B cell (primary cell): ENCODE measurements around the gene CCNA2. TPM values are rescaled to one million over a fixed set of nuclear protein-coding genes. Genes with fewer than 3 reads are reported as not detected.

Experiments
- ATAC-seq: fragments of 200-7000 bp; cut with Tn5 transposase; one replicate; pipeline ENCODE4 v1.10.0; 2021; ENCODE audit warnings: low read depth, mild to moderate bottlenecking, moderate number of reproducible peaks, moderate library complexity
- CTCF ChIA-PET: fragments of 350-600 bp; sonication (Branson Sonifier 250); formaldehyde crosslinking; loops from one replicate; lab custom pipeline; 2021; ENCODE audit warnings: antibody characterized with exemption, inconsistent platforms; lab: Charles Lee
- POLR2A ChIA-PET: fragments of 350-600 bp; sonication (Branson Sonifier 250); formaldehyde crosslinking; loops from one replicate; lab custom pipeline; 2021; ENCODE audit warnings: antibody characterized with exemption; lab: Charles Lee
- DNase-seq: peaks from one replicate; pipeline ENCODE4 v3.0.0; 2013
- H2AFZ ChIP-seq: 2 replicates; pipeline ENCODE4 v1.6.1; 2012; ENCODE audit warnings: mild to moderate bottlenecking, low read depth, low read length; ENCODE audit not compliant: insufficient read depth, poor library complexity, severe bottlenecking
- H3K27ac ChIP-seq, 2 donors: 1 replicate in 1 of 2; 2 replicates in 1 of 2; pipeline ENCODE4 v1.5.1; 2012 to 2013; ENCODE audit warnings: low read length in 2 of 2, mild to moderate bottlenecking in 2 of 2, moderate library complexity in 1 of 2
- H3K27me3 ChIP-seq, 4 experiments: fragments of 200-600 bp in 1 of 4; sonication (generic) in 1 of 4; replicated peaks in 1 of 4; 1 replicate in 2 of 4; 2 replicates in 2 of 4; pipeline versions ENCODE4 v1.6.1 to v1.7.0; 2013 to 2016; ENCODE audit warnings: low read length in 3 of 4, mild to moderate bottlenecking in 2 of 4, mixed read lengths in 1 of 4, moderate library complexity in 1 of 4; ENCODE audit not compliant: insufficient read depth in 4 of 4, control insufficient read depth in 3 of 4; ENCODE audit errors: control extremely low read depth in 1 of 4
- H3K36me3 ChIP-seq, 2 experiments: replicated peaks in 1 of 2; 1 replicate in 1 of 2; 2 replicates in 1 of 2; pipeline versions ENCODE4 v1.6.1 to v1.7.1; 2013; ENCODE audit warnings: low read length in 1 of 2; ENCODE audit not compliant: insufficient read depth in 2 of 2, control insufficient read depth in 1 of 2; ENCODE audit errors: control extremely low read depth in 1 of 2, extremely low read depth in 1 of 2
- H3K4me1 ChIP-seq, 2 donors: fragments of 200-600 bp in 1 of 2; sonication (generic) in 1 of 2; 1 replicate in 1 of 2; 2 replicates in 1 of 2; pipeline versions ENCODE4 v1.5.1 to v1.6.1; 2013 to 2017; ENCODE audit warnings: low read length in 2 of 2; ENCODE audit not compliant: control insufficient read depth in 2 of 2, insufficient read depth in 2 of 2
- H3K4me2 ChIP-seq: replicated peaks from 2 replicates; pipeline ENCODE3; 2012; ENCODE audit warnings: mild to moderate bottlenecking, low read depth, low read length; ENCODE audit not compliant: poor library complexity, severe bottlenecking
- H3K4me3 ChIP-seq, 5 experiments: fragments of 200-600 bp in 1 of 5; sonication (generic) in 1 of 5; 1 replicate in 3 of 5; 2 replicates in 2 of 5; pipeline versions ENCODE4 v1.5.1 to v1.7.0; 2011 to 2016; ENCODE audit warnings: low read length in 4 of 5, mild to moderate bottlenecking in 4 of 5, low read depth in 2 of 5, control low read depth in 1 of 5, moderate library complexity in 1 of 5; ENCODE audit not compliant: insufficient read depth in 1 of 5; ENCODE audit errors: control extremely low read depth in 1 of 5, extremely low read depth in 1 of 5
- H3K79me2 ChIP-seq: fragments of 200-600 bp; sonication (generic); one replicate; pipeline ENCODE4 v1.6.0; 2016; ENCODE audit warnings: low read length; ENCODE audit not compliant: control insufficient read depth, insufficient read depth
- H3K9ac ChIP-seq: fragments of 200-600 bp; sonication (generic); 2 replicates; pipeline ENCODE4 v1.6.1; 2017; ENCODE audit warnings: mild to moderate bottlenecking, low read length, moderate library complexity
- H3K9me3 ChIP-seq, 3 donors: one replicate each; pipeline versions ENCODE4 v1.6.1 to v1.7.1; 2013; ENCODE audit warnings: low read length in 2 of 3; ENCODE audit not compliant: control insufficient read depth in 2 of 3, insufficient read depth in 1 of 3; ENCODE audit errors: control extremely low read depth in 1 of 3
- H4K20me1 ChIP-seq: 2 replicates; pipeline ENCODE4 v1.6.0; 2012; ENCODE audit warnings: mild to moderate bottlenecking, low read length; ENCODE audit not compliant: insufficient read depth, control insufficient read depth, poor library complexity, severe bottlenecking
- H3K27ac Mint-ChIP-seq: one replicate; pipeline ENCODE4 v1.8.0; 2021; ENCODE audit warnings: mixed read lengths
- H3K27me3 Mint-ChIP-seq: one replicate; pipeline ENCODE4 v1.8.0; 2021; ENCODE audit warnings: mixed read lengths
- H3K4me1 Mint-ChIP-seq: one replicate; pipeline ENCODE4 v1.8.0; 2021; ENCODE audit warnings: mixed read lengths
- H3K4me3 Mint-ChIP-seq: one replicate; pipeline ENCODE4 v1.8.0; 2021; ENCODE audit warnings: mixed read lengths
- H3K9me3 Mint-ChIP-seq: one replicate; pipeline ENCODE4 v1.8.0; 2022; ENCODE audit warnings: mixed read lengths; ENCODE audit not compliant: insufficient read depth
- CTCF ChIP-seq: fragments of 200-600 bp; IDR thresholded peaks from one replicate; pipeline ENCODE4 v1.8.0; 2022; ENCODE audit warnings: antibody characterized with exemption, mild to moderate bottlenecking
- EZH2 ChIP-seq: IDR thresholded peaks from 2 replicates; pipeline ENCODE4 v1.6.1; 2012; ENCODE audit warnings: borderline replicate concordance, low read depth, mild to moderate bottlenecking, moderate library complexity, low read length; ENCODE audit not compliant: insufficient read depth, poor library complexity, severe bottlenecking
- WGBS: methylation state at CpG from one replicate; pipeline ENCODE4 v1.1.5; 2013; ENCODE audit warnings: missing lambda C conversion rate; ENCODE audit not compliant: insufficient coverage; 5-methylcytosine and 5-hydroxymethylcytosine counted together
- intact Hi-C: fragments of 100-400 bp; cut with micrococcal nuclease; formaldehyde crosslinking; loops from one replicate; pipeline ENCODE4 v1.10.0; 2022
- polyA plus RNA-seq: library from polyadenylated mRNA; depleted of rRNA; stranded (reverse); fragments of >200 nt; gene quantifications from 2 replicates; pipeline ENCODE4 v1.2.3, GENCODE V29; 2012
- total RNA-seq, 2 donors: library from RNA; stranded (reverse); fragments of 120-200 nt in 1 of 2; gene quantifications; 1 replicate in 1 of 2; 2 replicates in 1 of 2; pipeline versions ENCODE4 v1.2.3 to v1.2.4, GENCODE V29; 2013 to 2022

CCNA2 gene
- total and polyA plus RNA-seq, 2 donors (not counting 1 experiment from before 2014, with no cell fraction given), result 0.84 to 0.94 TPM

- no peaks in the 10 kb centered on the region for H3K9me3 Mint-ChIP-seq
- ATAC-seq, result no peak
Measured at GRCh38 chr4:121860121-121860520, 36.4 kb upstream of the CCNA2 start.

GRCh38 chr4:121851354-121851753 is 27.7 kb upstream of the CCNA2 start:
- H3K4me3 ChIP-seq, result no peak overlapping the region
- Mint-ChIP-seq H3K27me3 (no peaks in the 10 kb centered on the region), H3K27ac (no peak overlapping the region), H3K9me3 (no peaks in the 10 kb centered on the region), H3K4me1 (no peaks in the 10 kb centered on the region), H3K4me3 (no peak overlapping the region)
- no peaks in the 10 kb centered on the region for H3K79me2 ChIP-seq
- H3K36me3 ChIP-seq, result peaks cover 2 to 10% of the 10 kb centered on the region in 2 experiments
- ChIA-PET CTCF (no interaction called here), POLR2A (no interaction called here)
- intact Hi-C loops, result no loop called here
- H3K9me3 ChIP-seq, result no peaks in the 10 kb centered on the region
- ATAC-seq (no peak), DNase-seq (no peak)
- H3K27me3 ChIP-seq, result no peaks in the 10 kb centered on the region
- no peak overlapping the region for H3K27ac ChIP-seq
- no peaks in the 10 kb centered on the region for H3K4me1 ChIP-seq
- H3K9ac ChIP-seq, result no peak overlapping the region
- no peak overlapping the region for H2AFZ ChIP-seq
- H4K20me1 ChIP-seq, result no peaks in the 10 kb centered on the region
- H3K4me2 ChIP-seq, result no peak overlapping the region
- no CpG with 5 or more reads among the region's 1 CpG for WGBS
- TF ChIP-seq CTCF, result no peak

More at GRCh38 chr4:121860121-121860520, 36.4 kb upstream of the CCNA2 start:
- no peak for DNase-seq
- no peaks in the 10 kb centered on the region for H3K4me1 Mint-ChIP-seq
- H3K27ac ChIP-seq, result no peak overlapping the region
- no peaks in the 10 kb centered on the region for H4K20me1 ChIP-seq
- no peak overlapping the region for H3K4me2 ChIP-seq
- TF ChIP-seq EZH2 (no peak), CTCF (no peak)
- H3K4me3 ChIP-seq, result no peak overlapping the region
- CTCF ChIA-PET, result no interaction called here
- H3K36me3 ChIP-seq, result peaks cover 0 to 13% of the 10 kb centered on the region in 2 experiments
- H2AFZ ChIP-seq, result no peak overlapping the region
- H3K27me3 ChIP-seq, result no peaks in the 10 kb centered on the region
- H3K27me3 Mint-ChIP-seq, result no peaks in the 10 kb centered on the region
- POLR2A ChIA-PET, result no interaction called here
- no peak overlapping the region for H3K9ac ChIP-seq
- no peaks in the 10 kb centered on the region for H3K79me2 ChIP-seq
- no peak overlapping the region for H3K27ac Mint-ChIP-seq
- H3K4me3 Mint-ChIP-seq, result no peak overlapping the region
- no peaks in the 10 kb centered on the region for H3K9me3 ChIP-seq
- intact Hi-C loops, result no loop called here
- H3K4me1 ChIP-seq, result no peaks in the 10 kb centered on the region
